Astrocyte (in vitro differentiated cells and primary cell): ENCODE results near the gene IGFBPL1. TPM values are rescaled to one million over a fixed set of nuclear protein-coding genes. Genes with fewer than 3 reads are reported as not detected.

Source experiments
- DNase-seq: peaks from one replicate; pipeline ENCODE4 v3.0.0-alpha.2; 2010; ENCODE audit warnings: low read depth
- FAIRE-seq: peaks from 2 replicates; lab custom pipeline; 2011; peaks lifted over from hg19 to GRCh38; lab: Jason Lieb, UNC
- H2AFZ ChIP-seq: 2 replicates; pipeline ENCODE4 v1.6.0; 2012; ENCODE audit warnings: low read depth, low read length, inconsistent platforms
- H3K27ac ChIP-seq: 2 replicates; pipeline ENCODE4 v1.5.1; 2011; ENCODE audit warnings: low read depth, low read length, inconsistent platforms
- H3K27me3 ChIP-seq: 2 replicates; pipeline ENCODE4 v1.6.0; 2011; ENCODE audit warnings: low read length, inconsistent platforms; ENCODE audit not compliant: insufficient read depth
- H3K36me3 ChIP-seq: 2 replicates; pipeline ENCODE4 v1.5.1; 2011; ENCODE audit warnings: low read length, inconsistent platforms; ENCODE audit not compliant: insufficient read depth
- H3K4me1 ChIP-seq: 2 replicates; pipeline ENCODE4 v1.5.1; 2011; ENCODE audit warnings: low read length, inconsistent platforms; ENCODE audit not compliant: insufficient read depth
- H3K4me2 ChIP-seq: 2 replicates; pipeline ENCODE4 v1.6.0; 2012; ENCODE audit warnings: low read length, inconsistent platforms
- H3K4me3 ChIP-seq: 2 replicates; pipeline ENCODE4 v1.5.1; 2011; ENCODE audit warnings: low read depth, mild to moderate bottlenecking, low read length, inconsistent platforms; ENCODE audit not compliant: insufficient read depth
- H3K79me2 ChIP-seq: 2 replicates; pipeline ENCODE4 v1.6.0; 2012; ENCODE audit warnings: mild to moderate bottlenecking, low read length, inconsistent platforms; ENCODE audit not compliant: insufficient read depth
- H3K9ac ChIP-seq: 2 replicates; pipeline ENCODE4 v1.6.0; 2012; ENCODE audit warnings: mild to moderate bottlenecking, low read length, inconsistent platforms
- H3K9me3 ChIP-seq: 2 replicates; pipeline ENCODE4 v1.5.1; 2012; ENCODE audit warnings: low read depth, mild to moderate bottlenecking, low read length, inconsistent platforms; ENCODE audit not compliant: insufficient read depth
- H4K20me1 ChIP-seq: 2 replicates; pipeline ENCODE4 v1.6.0; 2012; ENCODE audit warnings: low read length, inconsistent platforms; ENCODE audit not compliant: insufficient read depth
- H3K27ac Mint-ChIP-seq: one replicate; pipeline ENCODE4 v1.8.0; 2021; ENCODE audit warnings: mild to moderate bottlenecking, mixed read lengths; ENCODE audit not compliant: unreplicated experiment
- H3K27me3 Mint-ChIP-seq: one replicate; pipeline ENCODE4 v1.8.0; 2021; ENCODE audit warnings: low read depth, mixed read lengths; ENCODE audit not compliant: unreplicated experiment
- H3K36me3 Mint-ChIP-seq: one replicate; pipeline ENCODE4 v1.8.0; 2021; ENCODE audit warnings: low read depth, mixed read lengths; ENCODE audit not compliant: unreplicated experiment
- H3K4me1 Mint-ChIP-seq: one replicate; pipeline ENCODE4 v1.8.0; 2021; ENCODE audit warnings: low read depth, mixed read lengths; ENCODE audit not compliant: unreplicated experiment
- H3K4me3 Mint-ChIP-seq: one replicate; pipeline ENCODE4 v1.8.0; 2021; ENCODE audit warnings: mild to moderate bottlenecking, moderate library complexity, mixed read lengths; ENCODE audit not compliant: unreplicated experiment
- H3K9me3 Mint-ChIP-seq: one replicate; pipeline ENCODE4 v1.8.0; 2021; ENCODE audit warnings: mild to moderate bottlenecking, mixed read lengths; ENCODE audit not compliant: unreplicated experiment
- EZH2 ChIP-seq: IDR thresholded peaks from 2 replicates; pipeline ENCODE4 v1.6.1; 2012; ENCODE audit warnings: mild to moderate bottlenecking, low read length, inconsistent platforms; ENCODE audit not compliant: insufficient read depth
- total RNA-seq: library from RNA; stranded (reverse); gene quantifications from 2 replicates; pipeline ENCODE4 v1.2.1, GENCODE V29; 2021
- TF ChIP-seq, protein P1 (sequence below): IDR thresholded peaks from 2 replicates; pipeline ENCODE4 v1.5.1; 2011; ENCODE audit warnings: low read depth, mild to moderate bottlenecking, inconsistent platforms, low read length, moderate library complexity; ENCODE audit not compliant: insufficient read depth

Gene IGFBPL1
- total RNA-seq, 1 donor from 2014 or later, result 11.0 TPM

DNA sequence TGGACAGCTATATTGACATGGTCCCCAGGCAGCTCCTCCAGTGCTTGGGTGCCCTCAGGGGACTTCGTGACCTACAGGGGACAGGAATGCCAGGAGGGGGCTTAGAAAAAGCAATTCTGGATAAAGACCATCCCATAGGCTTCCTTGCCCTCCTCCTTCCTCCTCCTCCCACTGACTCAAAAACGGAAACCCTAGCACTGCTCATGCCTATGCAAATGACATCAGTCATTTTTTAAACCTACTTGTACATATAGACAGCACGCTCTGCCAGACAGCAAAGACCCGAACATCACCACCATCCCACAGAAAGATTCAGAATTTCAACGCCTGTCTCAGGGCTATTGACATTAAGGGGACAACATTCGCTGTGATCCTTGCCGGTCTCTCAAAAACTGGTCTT, 11.0 kb downstream of the IGFBPL1 start:
- Histone ChIP-seq H3K9me3 (no peaks in the 10 kb centered on the region), H3K27me3 (peaks cover 46% of the 10 kb centered on the region), H3K9ac (no peak overlapping the region), H3K79me2 (no peaks in the 10 kb centered on the region), H3K27ac (no peak overlapping the region), H2AFZ (no peak overlapping the region), H3K36me3 (no peaks in the 10 kb centered on the region), H3K4me3 (no peak overlapping the region), H4K20me1 (no peaks in the 10 kb centered on the region), H3K4me2 (no peak overlapping the region), H3K4me1 (peaks cover 4% of the 10 kb centered on the region)
- peaks cover 40% of the 10 kb centered on the region for H3K27me3 Mint-ChIP-seq
- H3K27ac Mint-ChIP-seq, result no peak overlapping the region
- TF ChIP-seq, protein P1, sequence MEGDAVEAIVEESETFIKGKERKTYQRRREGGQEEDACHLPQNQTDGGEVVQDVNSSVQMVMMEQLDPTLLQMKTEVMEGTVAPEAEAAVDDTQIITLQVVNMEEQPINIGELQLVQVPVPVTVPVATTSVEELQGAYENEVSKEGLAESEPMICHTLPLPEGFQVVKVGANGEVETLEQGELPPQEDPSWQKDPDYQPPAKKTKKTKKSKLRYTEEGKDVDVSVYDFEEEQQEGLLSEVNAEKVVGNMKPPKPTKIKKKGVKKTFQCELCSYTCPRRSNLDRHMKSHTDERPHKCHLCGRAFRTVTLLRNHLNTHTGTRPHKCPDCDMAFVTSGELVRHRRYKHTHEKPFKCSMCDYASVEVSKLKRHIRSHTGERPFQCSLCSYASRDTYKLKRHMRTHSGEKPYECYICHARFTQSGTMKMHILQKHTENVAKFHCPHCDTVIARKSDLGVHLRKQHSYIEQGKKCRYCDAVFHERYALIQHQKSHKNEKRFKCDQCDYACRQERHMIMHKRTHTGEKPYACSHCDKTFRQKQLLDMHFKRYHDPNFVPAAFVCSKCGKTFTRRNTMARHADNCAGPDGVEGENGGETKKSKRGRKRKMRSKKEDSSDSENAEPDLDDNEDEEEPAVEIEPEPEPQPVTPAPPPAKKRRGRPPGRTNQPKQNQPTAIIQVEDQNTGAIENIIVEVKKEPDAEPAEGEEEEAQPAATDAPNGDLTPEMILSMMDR, result no peak
- no peak for TF ChIP-seq EZH2
- H3K36me3 Mint-ChIP-seq, result peaks cover 3% of the 10 kb centered on the region
- DNase-seq (no peak), FAIRE-seq (no peak)
- no peak overlapping the region for H3K4me3 Mint-ChIP-seq
- H3K4me1 Mint-ChIP-seq, result no peaks in the 10 kb centered on the region
- no peaks in the 10 kb centered on the region for H3K9me3 Mint-ChIP-seq

DNA sequence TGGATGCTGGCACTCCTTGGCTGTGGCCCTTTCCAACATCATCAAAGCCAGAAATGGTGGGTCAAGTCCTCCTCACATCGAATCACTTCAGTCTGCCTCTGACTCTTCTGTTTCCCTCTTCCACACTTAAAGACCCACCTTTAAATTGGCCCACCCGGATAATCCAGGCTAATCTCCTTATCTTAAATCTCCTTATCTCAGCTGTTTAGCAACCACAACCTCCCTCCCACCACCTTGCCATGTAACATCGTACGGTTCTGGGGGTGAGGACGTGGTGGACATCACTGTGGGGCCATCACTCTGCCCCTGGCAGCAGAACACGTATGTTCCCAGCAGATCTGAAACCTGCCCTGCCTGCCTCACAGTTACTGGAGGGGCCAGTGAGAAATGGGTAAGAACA, 11.5 kb downstream of the IGFBPL1 start:
- H3K27me3 ChIP-seq, result peaks cover 43% of the 10 kb centered on the region
- no peak overlapping the region for H3K4me2 ChIP-seq
- no peaks in the 10 kb centered on the region for H4K20me1 ChIP-seq
- no peak overlapping the region for H3K27ac Mint-ChIP-seq
- no peak for TF ChIP-seq EZH2
- TF ChIP-seq, protein P1, result no peak
- H3K79me2 ChIP-seq, result no peaks in the 10 kb centered on the region
- no peaks in the 10 kb centered on the region for H3K9me3 ChIP-seq
- no peak overlapping the region for H3K9ac ChIP-seq
- H3K4me3 ChIP-seq, result no peak overlapping the region
- peaks cover 3% of the 10 kb centered on the region for H3K36me3 Mint-ChIP-seq
- no peak overlapping the region for H3K4me3 Mint-ChIP-seq
- no peak for DNase-seq
- H3K36me3 ChIP-seq, result no peaks in the 10 kb centered on the region
- no peaks in the 10 kb centered on the region for H3K9me3 Mint-ChIP-seq
- no peak for FAIRE-seq
- peaks cover 4% of the 10 kb centered on the region for H3K4me1 ChIP-seq
- H2AFZ ChIP-seq, result no peak overlapping the region
- no peaks in the 10 kb centered on the region for H3K4me1 Mint-ChIP-seq
- H3K27ac ChIP-seq, result no peak overlapping the region
- peaks cover 35% of the 10 kb centered on the region for H3K27me3 Mint-ChIP-seq

DNA sequence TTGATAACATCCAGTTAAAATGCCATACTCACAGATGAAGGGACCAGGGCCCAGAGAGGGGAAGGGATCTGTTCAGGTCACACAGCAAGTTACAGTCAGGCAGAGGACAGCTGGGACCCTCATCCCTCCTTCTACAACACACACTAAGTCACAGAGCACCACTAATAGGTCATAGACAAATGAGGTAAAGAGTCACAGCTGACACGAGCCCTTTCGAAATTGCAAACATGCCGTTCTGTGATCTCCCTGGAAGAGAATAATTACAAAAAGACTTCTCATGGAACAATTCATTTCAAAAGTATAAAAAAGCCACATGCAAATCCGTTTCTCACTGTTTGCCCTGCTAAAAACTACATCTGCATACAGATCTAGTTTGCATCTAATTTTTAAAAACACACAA, 15.5 kb downstream of the IGFBPL1 start:
- TF ChIP-seq, protein P1, result no peak
- no peak for TF ChIP-seq EZH2

More for the DNA sequence above, 15.5 kb downstream of the IGFBPL1 start:
- peaks cover 3% of the 10 kb centered on the region for H3K36me3 Mint-ChIP-seq
- H3K27ac Mint-ChIP-seq, result no peak overlapping the region
- peaks cover 19% of the 10 kb centered on the region for H3K27me3 Mint-ChIP-seq
- no peak overlapping the region for H3K4me3 ChIP-seq
- no peaks in the 10 kb centered on the region for H3K36me3 ChIP-seq
- no peak overlapping the region for H3K4me2 ChIP-seq
- no peaks in the 10 kb centered on the region for H4K20me1 ChIP-seq
- H3K4me1 Mint-ChIP-seq, result peaks cover 20% of the 10 kb centered on the region
- no peak for DNase-seq
- no peak overlapping the region for H2AFZ ChIP-seq
- no peaks in the 10 kb centered on the region for H3K79me2 ChIP-seq
- H3K27ac ChIP-seq, result no peak overlapping the region
- no peaks in the 10 kb centered on the region for H3K9me3 ChIP-seq
- H3K4me1 ChIP-seq, result no peaks in the 10 kb centered on the region
- H3K27me3 ChIP-seq, result peaks cover 32% of the 10 kb centered on the region
- no peak overlapping the region for H3K9ac ChIP-seq
- FAIRE-seq, result no peak
- no peaks in the 10 kb centered on the region for H3K9me3 Mint-ChIP-seq
- H3K4me3 Mint-ChIP-seq, result no peak overlapping the region
